ENCODE results near the gene MBOAT7.
A peak's percentile ranks its signal among the peaks of the same experiment; 100 is the strongest.
"Not testable (repeated sequence)": the region's sequence is repeated elsewhere in the genome, so short reads cannot be mapped to it uniquely, and the experiment has no call there.

The MBOAT7 gene

GRCh38 chr19:54189145-54189734, at the start of gene MBOAT7:
MBOAT7 (minus strand) TSS chr19:54189580; CDS start chr19:54188508, 1,072 bp downstream.
- DNase-seq: no peak

GRCh38 chr19:54233941-54234340, 44.6 kb upstream of the MBOAT7 start:
- DNase-seq: no peak

- peak; percentile 43 for DNase-seq
Measured at GRCh38 chr19:54231077-54231931, 41.9 kb upstream of the MBOAT7 start.

- no peak for DNase-seq
Measured at GRCh38 chr19:54230031-54230430, 40.7 kb upstream of the MBOAT7 start.

- DNase-seq: no peak
Measured at GRCh38 chr19:54229146-54229545, 39.8 kb upstream of the MBOAT7 start.

GRCh38 chr19:54224619-54225018, 35.2 kb upstream of the MBOAT7 start:
- DNase-seq: not testable (repeated sequence)

- not testable (repeated sequence) for DNase-seq
Measured at GRCh38 chr19:54223937-54224281, 34.5 kb upstream of the MBOAT7 start.

- not testable (repeated sequence) for DNase-seq
Measured at GRCh38 chr19:54223277-54223936, 34.0 kb upstream of the MBOAT7 start.

GRCh38 chr19:54222474-54223276, 33.3 kb upstream of the MBOAT7 start, which contains the start of gene LILRB3:
LILRB3 (minus strand) TSS chr19:54223007; CDS start chr19:54222976, 31 bp downstream.
- DNase-seq: not testable (repeated sequence)

- DNase-seq: not testable (repeated sequence)
Measured at GRCh38 chr19:54221947-54222346, 32.6 kb upstream of the MBOAT7 start.

- not testable (repeated sequence) for DNase-seq
Measured at GRCh38 chr19:54219702-54220101, 30.3 kb upstream of the MBOAT7 start.

- no peak for DNase-seq
Measured at GRCh38 chr19:54218960-54219661, 29.7 kb upstream of the MBOAT7 start.

- DNase-seq: no peak
Measured at GRCh38 chr19:54218259-54218658, 28.9 kb upstream of the MBOAT7 start.

- DNase-seq: not testable (repeated sequence)
Measured at GRCh38 chr19:54217517-54218247, 28.3 kb upstream of the MBOAT7 start.

GRCh38 chr19:54216869-54217268, 27.5 kb upstream of the MBOAT7 start:
- DNase-seq: no peak

GRCh38 chr19:54214734-54215133, 25.4 kb upstream of the MBOAT7 start:
- not testable (repeated sequence) for DNase-seq

GRCh38 chr19:54214217-54214616, 24.8 kb upstream of the MBOAT7 start:
- DNase-seq: not testable (repeated sequence)

- no peak for DNase-seq
Measured at GRCh38 chr19:54211235-54211634, 21.9 kb upstream of the MBOAT7 start.

GRCh38 chr19:54209811-54210494, 20.6 kb upstream of the MBOAT7 start:
- DNase-seq: peak; percentile 99

- DNase-seq: no peak
Measured at GRCh38 chr19:54209058-54209810, 19.9 kb upstream of the MBOAT7 start.

All from NCI-H226 (cell line).